Left renal cortex interstitium (tissue), 4 donors: ENCODE data around the gene LIPN. TPM values are rescaled to one million over a fixed set of nuclear protein-coding genes. Genes with fewer than 3 reads are reported as not detected.

Experiments
- DNase-seq, 4 donors: peaks; one replicate each; pipeline ENCODE4 v3.0.0-alpha.2; 2013; ENCODE audit warnings: low read depth in 4 of 4, low spot score in 2 of 4, missing footprints in 1 of 4
- polyA plus RNA-seq, 4 donors: library from polyadenylated mRNA; unstranded; fragments of 120-200 nt; gene quantifications; one replicate each; pipeline ENCODE4 v1.2.1, GENCODE V29; 2013; ENCODE audit not compliant: insufficient read length in 4 of 4

LIPN gene
- polyA plus RNA-seq, 4 donors = not detected

DNA sequence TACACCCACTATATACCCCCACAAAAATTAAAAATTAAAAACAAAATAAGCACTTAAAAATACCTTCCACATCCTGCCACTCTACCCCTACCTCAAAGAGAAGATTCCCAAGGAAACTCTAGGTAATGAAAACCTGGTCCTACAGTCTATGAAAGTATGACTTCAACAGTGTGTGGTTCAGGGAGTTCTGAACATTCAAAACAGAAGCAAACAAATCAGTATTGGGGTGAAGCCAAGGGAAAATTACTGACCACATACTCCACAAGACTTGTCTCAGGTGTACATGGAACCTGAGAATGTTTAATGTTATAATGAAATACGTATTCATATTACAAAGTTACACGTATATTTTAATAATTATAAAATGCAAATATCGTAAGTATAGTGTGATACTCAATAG lies 22.4 kb downstream of the LIPN start:
- DNase-seq = no peak

DNA sequence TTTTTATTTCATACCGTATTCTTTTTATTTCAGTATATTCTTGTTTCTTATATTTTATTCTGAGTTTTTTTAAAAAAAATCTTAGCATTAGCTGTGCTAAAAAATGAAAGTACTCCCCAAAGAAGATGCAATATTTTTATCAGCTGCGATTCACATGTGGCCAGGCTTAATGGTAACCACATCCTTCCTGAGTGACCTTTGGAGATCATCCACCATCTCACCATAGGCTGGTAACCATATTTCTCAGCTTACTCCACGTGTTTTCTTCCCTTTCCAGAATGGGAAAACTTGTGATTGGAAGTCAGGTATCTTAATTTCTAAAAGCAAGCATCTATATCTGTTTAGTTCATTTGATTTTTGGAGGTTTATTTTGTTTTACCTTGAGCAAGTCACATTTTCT lies 23.9 kb downstream of the LIPN start:
- DNase-seq = no peak

DNA sequence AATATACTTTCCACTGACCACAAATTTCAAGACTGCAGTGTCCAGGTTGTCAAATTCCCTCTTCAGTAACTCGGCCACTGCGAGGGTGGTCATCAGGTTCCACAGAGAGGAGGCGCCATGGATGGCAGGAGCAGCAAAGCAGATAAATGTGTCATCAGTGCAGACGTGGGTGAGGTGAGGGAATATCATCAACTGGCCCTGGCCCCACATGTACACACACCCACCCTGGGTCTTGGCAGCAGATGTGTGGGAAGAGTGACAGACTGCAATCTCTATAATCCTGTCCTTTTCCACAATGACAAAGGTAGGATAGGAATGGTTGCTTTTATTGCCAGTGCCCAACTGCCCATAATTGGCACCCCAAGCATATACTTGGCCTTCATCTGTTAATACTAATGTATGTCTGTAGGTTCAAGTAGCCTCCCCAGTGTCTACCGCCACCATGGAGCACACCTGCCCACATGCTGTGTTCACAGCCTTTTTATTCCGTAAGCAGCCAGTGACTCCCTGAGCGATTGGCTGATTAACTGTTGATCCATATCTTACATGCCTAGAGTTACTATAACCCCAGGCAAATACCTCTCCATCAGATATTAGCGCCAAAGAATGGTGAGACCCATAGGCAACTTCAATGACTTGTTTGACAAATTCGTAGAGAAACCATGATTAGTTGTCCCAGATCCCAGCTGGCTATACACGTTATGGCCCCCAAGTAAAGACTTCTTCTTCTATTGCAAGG lies 26.4 kb downstream of the LIPN start:
- no peak for DNase-seq

DNA sequence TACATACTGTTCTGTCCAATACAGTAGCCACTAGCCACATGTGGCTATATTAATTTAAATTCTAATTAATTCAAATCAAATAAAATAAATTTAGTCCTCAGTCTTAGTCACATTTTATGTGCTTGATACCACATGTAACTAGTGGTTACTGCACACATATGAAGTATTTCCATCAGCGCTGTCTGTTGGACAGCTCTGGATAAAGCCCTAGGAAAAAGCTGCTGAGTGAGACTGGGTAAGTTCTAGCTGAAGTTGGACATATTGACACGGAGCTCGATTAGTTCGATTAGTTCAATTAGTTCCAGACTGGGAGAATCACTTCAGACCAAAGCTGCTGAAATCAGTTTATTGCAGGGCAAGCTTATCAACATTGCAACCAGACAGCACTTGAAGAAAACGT lies 27.6 kb downstream of the LIPN start:
- DNase-seq = no peak

DNA sequence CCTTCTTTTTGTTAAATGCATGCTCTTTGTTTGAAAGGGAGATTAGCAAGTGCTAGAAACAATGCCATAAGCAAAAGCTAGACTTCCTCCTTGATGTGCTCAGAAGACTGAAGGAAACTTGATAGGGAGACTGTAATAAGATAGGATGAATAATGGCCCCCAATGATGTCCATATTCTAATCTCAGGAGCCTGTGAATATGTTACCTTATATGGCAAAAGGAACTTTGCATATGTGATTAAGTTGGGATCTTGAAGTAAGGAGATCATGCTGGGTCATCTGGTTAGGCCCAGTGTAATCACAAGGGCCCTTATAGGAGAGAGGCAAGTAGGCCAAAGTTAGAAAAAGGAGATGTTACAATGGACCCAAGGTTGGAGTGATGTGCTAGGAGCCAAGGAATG lies 29.1 kb downstream of the LIPN start:
- DNase-seq = no peak

DNA sequence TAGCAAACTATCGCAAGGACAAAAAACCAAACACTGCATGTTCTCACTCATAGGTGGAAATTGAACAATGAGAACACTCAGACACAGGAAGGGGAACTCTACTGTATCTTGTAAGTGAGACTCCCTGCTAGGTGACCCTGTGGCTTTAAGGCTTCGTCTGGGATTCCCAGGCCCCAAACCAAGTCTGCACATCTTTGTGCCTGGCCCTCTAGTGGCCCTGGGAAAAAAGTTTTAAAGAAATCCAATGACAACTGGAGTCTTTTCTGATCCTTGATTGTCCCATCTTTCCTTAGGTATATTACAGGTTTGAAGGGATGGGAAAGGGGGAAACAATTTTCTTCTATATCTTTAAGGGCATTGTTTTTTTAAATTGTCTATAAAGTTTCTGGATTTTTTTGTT lies 32.1 kb downstream of the LIPN start:
- peak in 1 of 4 donors; percentile 4 for DNase-seq

DNA sequence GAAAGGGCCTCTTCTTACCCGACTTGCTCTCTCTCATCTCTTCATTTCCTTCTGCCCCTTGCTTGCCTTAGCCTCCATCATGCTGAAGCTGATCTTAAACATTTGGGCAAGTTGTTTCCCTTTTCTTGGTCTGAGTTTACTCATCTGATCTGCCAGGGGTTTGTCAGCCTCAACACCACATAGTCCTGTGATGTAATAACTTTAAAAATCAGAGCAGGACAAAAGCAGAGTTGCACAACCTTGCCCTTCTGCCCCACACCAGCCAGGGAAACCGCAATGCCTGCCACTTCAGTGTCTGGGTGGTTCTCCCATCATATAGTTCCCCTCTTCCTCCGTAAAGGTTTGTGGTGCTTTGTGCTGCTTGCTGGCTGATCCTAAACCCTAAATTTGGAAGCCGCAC lies 32.8 kb downstream of the LIPN start:
- DNase-seq = no peak

DNA sequence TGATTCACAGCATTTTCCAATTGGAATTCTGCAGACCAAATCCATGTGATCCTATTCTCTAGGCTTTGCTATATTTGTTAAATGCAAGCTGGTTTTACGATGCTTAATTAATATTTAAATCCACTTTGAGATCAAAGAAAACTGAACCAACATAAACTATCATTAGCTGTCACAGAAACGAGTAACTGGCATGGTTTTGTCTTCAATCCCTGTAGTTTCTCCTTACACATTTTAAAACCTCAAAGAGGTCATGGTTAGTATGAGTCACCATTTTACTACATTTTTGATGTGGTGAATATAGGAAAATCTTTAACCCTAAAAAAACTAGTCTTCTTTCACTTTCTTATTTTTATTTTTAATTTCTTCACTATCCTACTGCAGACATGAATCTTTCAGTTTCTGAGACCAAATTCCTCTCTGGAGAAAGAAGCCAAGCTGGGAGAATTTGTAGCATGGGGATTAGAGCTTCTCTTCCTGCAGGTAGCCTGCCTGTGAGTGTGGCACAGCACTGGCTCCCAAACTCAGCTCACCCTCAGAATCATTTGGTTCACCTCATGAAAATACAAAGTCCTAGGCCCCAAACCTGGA lies 34.0 kb downstream of the LIPN start:
- DNase-seq = no peak

DNA sequence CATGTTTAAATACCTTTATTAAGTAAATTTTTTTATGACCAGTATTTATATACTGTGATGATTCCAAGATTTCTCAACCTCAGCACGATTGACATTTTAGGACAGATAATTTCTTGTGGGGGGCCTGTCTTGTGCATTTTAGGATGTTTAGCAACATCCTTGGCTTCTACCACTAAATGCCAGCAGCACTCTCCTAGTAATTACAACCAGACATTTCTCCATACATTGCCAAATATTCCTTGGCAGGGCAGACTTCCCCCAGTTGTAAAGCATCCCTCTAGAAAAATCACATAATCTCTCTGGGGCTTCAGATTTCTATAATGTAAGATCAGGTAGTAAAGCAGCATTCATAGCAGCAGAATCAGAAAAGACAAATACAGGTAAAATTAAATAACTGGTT lies 34.9 kb downstream of the LIPN start:
- DNase-seq = no peak

DNA sequence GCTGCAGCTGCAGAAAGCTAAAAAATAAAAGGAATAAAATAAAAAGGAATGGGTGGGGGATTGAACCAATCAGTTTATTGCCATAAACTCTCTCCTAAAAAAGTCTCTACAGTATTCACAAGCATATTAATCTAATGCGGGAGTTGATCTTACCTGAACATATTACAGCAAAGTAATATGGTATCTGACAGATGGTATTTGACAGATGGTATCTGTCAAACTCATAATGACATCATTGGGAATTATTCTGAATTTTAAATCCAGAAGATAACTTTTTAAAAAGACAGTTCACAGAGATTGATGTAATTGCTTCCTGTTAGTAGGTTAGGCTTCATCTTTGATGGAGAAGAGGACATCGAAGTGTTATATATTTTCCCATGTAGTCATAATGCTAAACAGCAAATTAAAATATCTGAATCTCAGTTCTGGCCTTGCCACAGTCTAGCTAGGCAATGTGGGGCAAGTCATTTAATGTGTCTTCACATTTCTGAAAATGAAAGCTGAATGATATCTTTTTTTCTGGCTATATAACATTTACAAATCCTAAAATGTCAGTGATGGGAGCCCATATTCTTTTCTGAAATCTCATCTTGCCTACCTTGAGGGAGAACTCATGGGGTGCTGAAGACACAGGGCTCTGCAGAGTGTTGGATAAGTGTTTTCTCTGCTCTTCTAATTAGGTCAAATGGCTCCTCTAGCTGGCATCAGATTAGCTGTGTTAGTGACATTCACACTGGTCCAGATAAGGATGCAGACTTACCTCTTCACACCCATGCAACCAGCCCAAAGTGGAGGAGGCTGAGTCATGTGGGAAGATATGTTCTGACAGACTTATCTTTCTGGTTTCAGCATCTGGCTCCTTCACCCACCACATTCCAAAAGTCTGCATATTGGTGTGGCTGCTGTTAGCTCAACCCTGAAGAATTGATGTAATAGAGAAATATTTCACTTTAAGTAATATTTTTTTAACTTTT lies 40.6 kb downstream of the LIPN start:
- no peak for DNase-seq

DNA sequence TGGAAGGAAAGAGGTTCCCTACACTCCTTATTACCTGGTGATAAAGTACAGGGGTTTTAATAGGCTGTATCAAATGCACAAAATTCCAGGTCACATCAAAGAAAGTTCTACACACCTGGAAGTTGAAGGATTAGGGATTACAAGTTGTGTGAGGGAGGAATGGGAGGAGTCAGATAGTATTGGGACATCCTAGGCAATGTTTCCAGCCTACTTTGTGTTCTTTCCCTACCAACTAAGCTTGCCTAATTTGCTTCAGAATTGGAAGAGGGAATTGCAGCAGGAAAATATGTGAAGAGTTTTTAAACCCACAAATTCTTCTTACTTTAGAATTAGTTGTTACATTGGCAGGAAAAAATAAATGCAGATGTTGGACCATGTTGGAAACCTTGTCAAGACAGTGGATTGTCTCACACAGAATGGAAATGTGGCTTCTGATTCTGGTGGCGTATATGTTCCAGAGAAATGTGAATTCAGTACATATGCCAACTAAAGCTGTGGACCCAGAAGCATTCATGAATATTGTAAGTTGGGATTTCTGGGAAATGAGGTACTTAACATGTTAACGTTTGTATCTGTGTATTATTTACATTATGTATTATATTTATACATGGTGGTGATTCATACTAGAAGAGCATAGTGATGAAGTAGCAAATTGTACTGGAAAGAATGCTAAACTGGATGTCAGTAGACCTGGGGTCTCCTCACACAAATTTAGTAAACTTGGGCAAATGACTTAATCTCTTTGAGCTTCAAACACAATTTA lies 42.9 kb downstream of the LIPN start, which contains the start of gene LIPM:
TSS of gene LIPM (plus strand) at position 208 of the 763 bp plus-strand sequence. CDS start at position 375, 167 bp downstream.
- DNase-seq = no peak

DNA sequence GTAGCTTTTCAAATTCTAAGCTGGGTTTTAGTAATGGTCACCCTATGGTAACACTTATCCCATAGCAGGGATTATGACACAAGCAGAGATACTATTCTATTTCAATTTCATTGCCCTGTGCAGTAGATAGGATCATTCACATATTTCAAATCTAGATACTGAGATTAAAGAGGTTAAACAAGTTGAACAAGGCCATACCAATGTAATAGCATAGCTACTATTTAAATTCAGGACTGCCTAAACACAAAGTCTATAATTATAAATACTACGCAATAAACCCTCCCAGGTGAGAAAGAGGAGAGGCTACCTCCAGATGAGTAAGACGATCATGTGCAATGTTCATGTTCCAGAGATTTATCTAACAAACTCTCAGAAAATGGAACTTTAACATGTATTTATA lies 43.8 kb downstream of the LIPN start:
- DNase-seq = no peak

DNA sequence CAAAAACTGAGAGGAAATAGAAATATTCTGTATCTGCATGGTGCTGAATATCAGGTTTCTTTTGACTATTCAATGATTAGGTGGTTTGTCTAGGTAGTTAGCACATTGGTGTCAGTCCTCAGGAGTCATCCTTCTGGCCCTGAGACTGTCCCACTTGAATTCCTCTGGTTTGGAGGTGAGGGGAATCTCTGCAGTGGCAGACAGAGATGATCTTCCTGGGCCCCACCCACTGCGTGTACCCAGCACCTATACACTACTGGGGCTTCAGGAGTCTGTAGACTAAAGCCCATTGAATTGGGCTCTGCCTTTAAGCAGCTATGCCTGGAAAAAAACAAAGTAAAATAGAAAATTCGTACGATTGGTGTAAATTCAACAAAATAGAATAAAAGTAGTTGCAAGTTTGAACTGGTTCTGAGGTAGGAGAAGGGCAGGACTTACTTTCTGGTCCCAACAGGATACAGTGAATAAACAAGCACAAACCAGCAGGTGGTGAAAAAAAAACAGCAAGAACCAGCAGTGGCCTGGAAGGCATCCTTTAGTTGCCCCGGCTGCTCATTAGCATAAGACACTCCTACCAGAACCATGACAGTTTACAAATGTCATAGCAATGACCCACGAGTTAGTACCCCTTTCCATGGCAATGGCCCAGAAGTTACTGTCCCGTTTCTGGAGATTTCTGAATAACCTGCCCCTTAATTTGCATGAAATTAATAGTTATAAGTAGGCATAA lies 44.4 kb downstream of the LIPN start:
- DNase-seq = no peak

DNA sequence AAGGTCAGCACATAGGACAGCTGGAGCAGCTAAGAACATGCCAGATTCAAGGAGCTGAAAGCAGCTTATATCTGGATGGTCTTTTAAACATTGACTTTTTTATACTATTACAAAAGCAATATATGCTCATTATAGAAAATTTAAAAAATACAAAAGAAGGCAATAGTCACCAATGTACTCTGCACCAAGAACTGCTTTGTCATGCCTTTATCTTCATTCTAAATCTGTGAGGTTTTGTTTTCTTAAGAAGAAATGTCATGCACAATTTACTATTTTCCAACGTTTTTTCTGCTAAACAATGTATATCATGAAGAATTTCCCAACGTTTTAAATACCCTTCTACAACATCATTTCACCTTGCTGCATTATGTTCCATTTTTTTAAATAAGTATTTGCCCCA lies 45.5 kb downstream of the LIPN start:
- no peak for DNase-seq

DNA sequence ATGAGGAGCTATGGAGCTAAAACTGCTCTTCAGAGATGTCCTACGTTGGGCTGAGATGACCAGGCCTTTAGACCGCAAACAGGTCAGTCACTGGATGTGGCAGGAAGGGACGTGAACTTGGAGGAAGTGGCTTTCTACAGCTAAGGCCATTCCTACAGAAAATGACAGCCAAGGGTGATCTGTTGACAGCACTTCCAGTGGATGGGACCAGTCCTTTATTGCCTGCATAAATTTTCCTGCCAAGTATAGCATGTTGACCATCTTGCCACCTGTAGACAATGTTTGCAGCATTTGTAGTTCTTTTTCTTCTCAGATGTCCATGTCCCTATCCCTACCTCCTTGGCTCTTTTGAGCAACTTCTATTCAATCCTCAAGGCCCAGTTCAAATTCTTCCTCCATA lies 46.1 kb downstream of the LIPN start:
- DNase-seq = no peak

DNA sequence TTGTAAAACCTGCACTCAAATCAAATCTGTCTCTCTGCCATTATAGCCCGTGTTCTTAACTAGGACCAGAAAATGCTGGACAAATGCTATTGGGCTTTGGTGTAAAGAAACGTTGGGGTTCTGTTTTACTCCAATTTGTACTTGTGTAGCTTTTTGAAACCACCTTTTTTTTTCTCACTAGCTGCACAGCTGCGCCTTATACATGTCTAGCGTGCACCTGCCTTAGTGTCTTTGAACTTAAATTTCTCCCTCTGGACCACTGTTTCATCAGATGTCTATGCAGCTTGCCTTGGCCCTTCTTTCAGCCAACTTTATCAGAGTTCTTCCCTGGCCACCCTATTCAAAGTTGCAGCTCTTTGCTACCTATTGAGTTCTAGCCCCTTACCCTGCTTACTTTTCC lies 49.8 kb downstream of the LIPN start:
- DNase-seq = no peak

DNA sequence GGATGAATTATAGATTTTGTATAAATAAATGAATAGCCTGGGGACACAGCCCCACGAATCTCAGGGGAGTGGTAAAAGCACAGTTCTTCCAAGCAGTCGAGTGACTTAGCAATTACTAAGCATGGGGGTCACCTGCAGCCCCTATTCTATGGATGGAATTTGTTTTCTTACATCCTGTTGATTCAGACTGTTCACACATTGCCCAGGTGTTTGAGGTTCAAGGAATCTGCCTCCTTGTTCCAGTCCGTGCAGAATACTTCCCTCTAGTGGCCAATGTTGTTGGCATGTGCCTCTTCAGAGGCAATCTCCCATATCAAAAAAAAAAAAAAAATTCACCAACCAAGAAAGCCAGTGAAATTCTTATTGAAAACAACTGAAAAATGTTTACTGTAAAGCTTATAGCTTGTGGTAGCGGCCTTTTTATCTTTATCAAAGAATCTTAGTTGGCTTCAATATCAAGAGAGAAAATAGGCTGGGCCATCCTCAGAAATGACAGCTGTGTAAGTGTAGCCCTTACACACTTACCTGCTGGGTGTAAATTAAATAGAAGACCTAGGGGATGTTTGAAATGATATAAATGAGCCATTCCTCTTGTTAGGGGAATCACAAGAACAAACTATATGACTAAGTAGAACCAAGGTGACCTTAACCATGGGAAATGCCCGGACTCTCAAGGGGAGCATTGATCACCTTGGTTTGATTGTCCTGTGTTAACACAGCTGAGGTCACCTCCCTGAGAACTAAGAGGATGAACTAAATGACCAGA lies 50.6 kb downstream of the LIPN start:
- peak in 3 of 4 donors; percentile 14 to 44 (median 20) for DNase-seq

DNA sequence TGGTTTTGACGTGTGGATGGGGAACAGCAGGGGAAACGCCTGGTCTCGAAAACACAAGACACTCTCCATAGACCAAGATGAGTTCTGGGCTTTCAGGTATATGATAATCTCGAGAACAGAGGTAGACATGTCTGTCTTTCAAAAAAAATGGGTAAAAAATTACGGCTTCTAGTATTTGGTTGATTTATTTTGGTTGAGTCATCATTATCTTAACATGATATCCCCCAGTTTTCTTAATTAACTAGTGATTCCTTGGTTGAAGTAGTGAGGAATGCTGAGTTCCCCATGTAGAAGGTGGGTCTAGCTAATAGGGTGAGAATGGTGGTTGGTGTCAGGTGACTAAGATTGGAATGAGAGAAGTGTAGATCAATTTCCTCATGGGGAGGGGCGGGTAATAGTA lies 53.4 kb downstream of the LIPN start:
- DNase-seq = no peak

DNA sequence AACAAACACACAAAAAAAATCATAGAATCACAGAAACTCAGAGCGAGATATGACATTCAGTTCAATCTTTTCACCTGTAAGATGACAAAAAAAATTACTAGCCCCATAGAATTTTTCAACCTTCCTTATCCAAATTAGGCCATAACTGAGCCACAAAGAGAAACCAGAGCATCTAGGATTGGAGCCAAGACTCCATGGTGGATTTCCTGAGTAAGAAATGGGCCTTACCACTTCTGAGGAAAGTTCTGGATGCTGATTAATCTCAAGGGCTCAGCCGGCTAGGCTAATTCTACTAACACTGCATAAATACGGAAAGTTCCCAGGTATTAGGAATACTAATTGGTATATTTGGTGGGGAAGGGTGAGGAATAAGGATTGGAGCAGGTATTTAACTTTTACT lies 59.5 kb downstream of the LIPN start:
- no peak for DNase-seq
